ENCODE data around the gene ZNF561.

DNA sequence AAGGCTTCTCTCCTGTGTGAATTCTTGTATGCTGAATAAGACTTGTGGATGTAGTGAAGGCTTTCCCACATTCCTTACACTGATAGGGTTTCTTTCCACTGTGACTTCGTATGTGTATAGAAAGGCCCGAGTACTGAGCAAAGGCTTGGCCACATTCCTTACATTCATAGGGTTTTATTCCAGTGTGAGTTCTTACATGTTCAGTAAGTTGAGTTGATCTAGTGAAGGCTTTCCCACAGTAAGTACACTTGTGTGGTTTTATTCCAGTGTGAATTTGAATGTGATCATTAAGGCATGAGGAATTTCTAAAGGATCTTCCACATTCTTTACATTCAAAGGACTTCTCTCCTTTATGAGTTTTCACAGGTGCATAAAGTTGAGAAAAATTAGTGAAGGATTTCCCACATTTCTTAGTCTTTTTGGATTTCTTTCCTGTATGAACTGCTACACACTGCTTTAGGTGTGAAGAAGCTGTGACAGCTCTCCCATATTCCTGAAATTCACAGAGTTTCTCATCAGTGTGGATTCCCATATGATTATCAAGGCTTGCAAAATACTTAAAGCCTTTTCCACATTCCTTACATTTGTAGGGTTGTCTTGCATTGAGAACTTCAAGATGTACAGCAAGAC lies 10.4 kb downstream of the ZNF561 start:
- TF ChIP-seq, protein P1, sequence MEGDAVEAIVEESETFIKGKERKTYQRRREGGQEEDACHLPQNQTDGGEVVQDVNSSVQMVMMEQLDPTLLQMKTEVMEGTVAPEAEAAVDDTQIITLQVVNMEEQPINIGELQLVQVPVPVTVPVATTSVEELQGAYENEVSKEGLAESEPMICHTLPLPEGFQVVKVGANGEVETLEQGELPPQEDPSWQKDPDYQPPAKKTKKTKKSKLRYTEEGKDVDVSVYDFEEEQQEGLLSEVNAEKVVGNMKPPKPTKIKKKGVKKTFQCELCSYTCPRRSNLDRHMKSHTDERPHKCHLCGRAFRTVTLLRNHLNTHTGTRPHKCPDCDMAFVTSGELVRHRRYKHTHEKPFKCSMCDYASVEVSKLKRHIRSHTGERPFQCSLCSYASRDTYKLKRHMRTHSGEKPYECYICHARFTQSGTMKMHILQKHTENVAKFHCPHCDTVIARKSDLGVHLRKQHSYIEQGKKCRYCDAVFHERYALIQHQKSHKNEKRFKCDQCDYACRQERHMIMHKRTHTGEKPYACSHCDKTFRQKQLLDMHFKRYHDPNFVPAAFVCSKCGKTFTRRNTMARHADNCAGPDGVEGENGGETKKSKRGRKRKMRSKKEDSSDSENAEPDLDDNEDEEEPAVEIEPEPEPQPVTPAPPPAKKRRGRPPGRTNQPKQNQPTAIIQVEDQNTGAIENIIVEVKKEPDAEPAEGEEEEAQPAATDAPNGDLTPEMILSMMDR (IDR thresholded peaks at IDR 0.05), result no peak
- TF ChIP-seq, protein P2, sequence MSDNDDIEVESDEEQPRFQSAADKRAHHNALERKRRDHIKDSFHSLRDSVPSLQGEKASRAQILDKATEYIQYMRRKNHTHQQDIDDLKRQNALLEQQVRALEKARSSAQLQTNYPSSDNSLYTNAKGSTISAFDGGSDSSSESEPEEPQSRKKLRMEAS (IDR thresholded peaks at IDR 0.05), result no peak
- TF ChIP-seq RFX5 (IDR thresholded peaks at IDR 0.05), result no peak
- TF ChIP-seq HOXA7 (CRISPR knock-in tag; IDR thresholded peaks at IDR 0.05), result no peak
- TF ChIP-seq, protein P3, sequence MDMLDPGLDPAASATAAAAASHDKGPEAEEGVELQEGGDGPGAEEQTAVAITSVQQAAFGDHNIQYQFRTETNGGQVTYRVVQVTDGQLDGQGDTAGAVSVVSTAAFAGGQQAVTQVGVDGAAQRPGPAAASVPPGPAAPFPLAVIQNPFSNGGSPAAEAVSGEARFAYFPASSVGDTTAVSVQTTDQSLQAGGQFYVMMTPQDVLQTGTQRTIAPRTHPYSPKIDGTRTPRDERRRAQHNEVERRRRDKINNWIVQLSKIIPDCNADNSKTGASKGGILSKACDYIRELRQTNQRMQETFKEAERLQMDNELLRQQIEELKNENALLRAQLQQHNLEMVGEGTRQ (IDR thresholded peaks at IDR 0.05), result no peak
- TF ChIP-seq RARB (CRISPR knock-in tag; IDR thresholded peaks at IDR 0.05), result no peak
- TF ChIP-seq EP300 (IDR thresholded peaks at IDR 0.05), result no peak
- TF ChIP-seq NFE2L2 (conservative IDR thresholded peaks at IDR 0.05; ENCODE audit: low read length), result no peak
- no peak for TF ChIP-seq MYC (IDR thresholded peaks at IDR 0.05; ENCODE audit: borderline replicate concordance, low read length)
- no peak for TF ChIP-seq MAZ (IDR thresholded peaks at IDR 0.05; ENCODE audit: borderline replicate concordance, low read depth, low read length)
- TF ChIP-seq POLR2A (IDR thresholded peaks at IDR 0.05; ENCODE audit: low read length), result no peak
- TF ChIP-seq ZFP36 (IDR thresholded peaks at IDR 0.05; ENCODE audit: borderline replicate concordance, partially characterized antibody), result no peak
- no peak for TF ChIP-seq CEBPB (IDR thresholded peaks at IDR 0.05)
- TF ChIP-seq CHD2 (IDR thresholded peaks at IDR 0.05; ENCODE audit: low read length, partially characterized antibody), result no peak

Measured in A549 (cell line).